Islet of Langerhans (tissue), 1 donor: ENCODE results near the gene KIAA1671.
"Not testable (repeated sequence)": the region's sequence is repeated elsewhere in the genome, so short reads cannot be mapped to it uniquely, and the experiment has no call there.

Experiments
- FAIRE-seq: peaks from one replicate; lab custom pipeline; 2011; peaks lifted over from hg19 to GRCh38; lab: Jason Lieb, UNC

KIAA1671 gene

DNA sequence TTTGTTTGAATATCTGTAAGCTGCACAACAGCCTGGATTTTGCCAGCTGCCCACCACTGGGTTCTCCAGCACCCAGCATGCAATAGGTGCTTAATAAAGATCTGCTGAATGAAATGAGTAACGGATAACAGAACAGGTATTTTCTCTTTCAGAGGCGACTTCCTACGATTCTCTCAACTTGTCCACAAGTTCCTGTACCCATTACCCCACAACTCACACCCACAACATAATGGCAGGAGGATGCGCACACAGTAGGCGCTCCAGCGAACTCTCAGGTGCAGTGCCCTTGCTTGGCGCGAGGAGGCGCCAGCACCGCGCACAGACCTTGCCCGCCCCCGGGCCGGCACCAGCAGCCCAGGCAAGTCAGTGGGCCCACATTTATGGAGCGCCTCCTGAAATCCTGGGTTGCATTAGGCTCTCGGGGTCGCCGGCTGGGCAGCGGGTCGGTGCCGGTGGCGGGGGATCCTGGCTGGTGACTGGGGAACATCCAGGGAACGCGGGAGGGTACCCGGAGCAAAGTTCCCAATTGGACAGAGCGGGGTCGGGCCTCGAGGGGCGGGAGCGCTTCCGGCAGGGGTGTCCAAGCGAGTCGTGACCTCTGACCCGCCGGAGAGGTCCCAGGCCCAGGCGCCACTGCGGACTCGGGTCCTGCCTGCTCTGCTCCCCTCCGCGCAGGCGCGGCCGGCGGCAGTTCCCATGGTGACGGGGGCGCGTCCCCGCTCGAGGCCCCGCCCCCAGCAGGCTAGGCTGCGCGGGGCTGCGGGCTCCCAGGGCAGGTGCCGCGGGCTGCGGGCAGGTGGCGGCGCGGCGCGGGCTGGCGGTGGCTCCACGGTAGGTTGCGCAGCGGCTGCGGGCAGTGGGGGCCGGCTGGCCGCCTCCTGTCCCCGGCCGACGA, at the start of gene KIAA1671:
KIAA1671 (plus strand) TSS at position 775 of the 895 bp plus-strand sequence. CDS start 75,284 bp downstream, outside the sequence.
- no peak for FAIRE-seq

DNA sequence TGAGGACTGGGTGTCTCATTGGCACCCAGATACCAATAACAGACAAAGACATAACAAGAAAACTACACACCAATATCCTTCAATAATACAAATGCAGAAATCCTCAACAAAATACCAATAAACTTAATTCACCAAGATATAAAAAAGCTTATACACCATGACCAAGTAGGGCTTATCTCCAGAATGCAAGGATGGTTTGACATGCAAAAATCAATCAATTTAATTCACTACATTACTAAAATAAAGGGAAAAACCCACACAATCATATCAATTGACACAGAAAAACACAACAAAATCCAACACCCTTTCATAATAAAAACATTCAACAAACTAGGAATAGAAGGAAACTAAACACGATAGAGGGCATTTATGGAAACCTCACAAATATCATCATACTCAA, 46.6 kb upstream of the KIAA1671 start:
- no peak for FAIRE-seq

DNA sequence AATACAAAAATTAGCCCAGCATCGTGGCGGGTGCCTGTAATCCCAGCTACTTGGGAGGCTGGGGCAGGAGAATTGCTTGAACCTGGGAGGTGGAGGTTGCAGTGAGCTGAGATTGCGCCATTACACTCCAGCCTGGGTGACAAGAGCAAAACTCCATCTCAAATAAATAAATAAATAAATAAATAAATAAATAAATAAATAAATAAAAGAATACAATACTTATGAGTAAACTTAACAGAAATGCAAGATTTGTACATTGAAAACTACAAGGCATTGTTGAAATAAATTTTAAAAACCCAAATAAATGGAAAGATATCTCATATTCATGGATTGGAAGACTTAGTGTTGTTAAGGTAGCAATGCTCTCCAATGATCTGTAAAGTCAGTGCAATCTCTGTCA, 45.4 kb upstream of the KIAA1671 start:
- FAIRE-seq: not testable (repeated sequence)

DNA sequence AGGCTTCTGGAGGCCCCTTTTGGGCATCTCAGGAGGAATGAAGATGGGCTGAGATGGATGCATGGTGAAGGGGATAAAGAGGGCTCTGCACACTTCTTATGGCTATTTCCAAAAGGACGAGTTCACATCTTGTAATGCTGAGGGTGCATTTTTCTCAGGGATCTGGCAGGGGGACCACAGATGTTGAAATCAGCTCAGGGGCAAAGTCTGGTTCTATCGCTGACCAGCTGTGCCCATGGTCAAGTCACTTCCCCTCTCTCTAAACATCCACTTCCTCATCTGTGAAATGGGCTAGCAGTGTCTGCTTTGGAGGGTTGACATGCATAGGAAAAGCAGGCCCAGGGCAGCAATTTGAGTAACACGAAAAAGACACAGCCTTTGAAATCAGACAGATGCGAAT, 32.5 kb upstream of the KIAA1671 start:
- FAIRE-seq: no peak

DNA sequence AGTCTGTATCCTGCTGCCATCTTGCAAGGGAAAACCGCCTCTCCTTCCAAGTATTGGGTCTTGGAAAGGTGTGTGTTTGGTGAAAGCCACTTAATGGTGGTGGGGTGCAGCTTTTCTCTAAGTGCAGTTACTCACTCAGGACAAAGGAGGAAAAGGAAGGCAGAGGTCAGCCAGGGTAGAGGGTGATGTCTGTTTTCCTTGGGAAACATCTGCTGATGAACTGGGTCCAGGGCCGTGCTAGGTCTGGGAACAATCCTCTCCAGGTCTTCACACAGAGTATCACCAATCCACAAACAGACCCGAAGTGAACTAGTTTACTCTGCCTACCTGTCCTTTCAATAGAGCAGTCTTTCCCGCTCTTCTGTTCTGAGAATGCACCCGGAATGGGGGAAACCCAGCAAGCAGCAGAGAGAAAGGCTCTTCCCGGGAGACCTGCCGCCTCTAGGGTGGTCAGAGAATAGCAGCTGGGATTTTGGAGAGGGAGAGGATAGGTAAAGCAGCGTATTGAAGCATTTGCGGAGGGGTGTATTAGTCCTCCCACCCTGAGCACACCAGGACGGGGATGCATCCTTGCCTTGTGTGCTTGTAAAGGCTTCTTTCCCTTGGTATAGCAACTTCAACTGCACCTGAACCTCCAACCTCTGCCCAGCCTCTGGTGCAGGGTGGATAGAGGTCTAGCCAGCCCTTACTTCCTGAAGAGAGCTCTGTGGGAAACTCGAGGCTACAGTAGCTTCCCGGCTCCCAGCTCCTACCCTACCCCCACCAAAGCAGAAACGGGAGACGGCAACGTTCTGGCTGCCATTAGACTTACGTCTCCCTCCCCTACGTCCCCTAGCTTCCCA, 26.7 kb upstream of the KIAA1671 start:
- FAIRE-seq: no peak

DNA sequence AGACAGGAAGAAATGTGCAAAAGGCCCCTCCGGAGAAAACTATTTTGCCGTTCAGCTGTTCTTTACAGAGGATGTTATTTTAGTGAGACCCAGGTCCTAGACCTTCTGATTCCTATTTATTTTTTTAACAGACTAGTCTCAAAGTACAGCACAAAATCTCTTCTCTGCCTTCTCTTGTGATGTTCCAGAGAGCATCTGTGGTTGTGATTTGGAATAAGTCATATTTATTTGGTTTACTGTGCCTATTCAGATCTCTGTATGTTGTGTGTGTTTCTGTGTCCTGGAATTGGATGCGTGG, 26.1 kb upstream of the KIAA1671 start:
- FAIRE-seq: no peak

DNA sequence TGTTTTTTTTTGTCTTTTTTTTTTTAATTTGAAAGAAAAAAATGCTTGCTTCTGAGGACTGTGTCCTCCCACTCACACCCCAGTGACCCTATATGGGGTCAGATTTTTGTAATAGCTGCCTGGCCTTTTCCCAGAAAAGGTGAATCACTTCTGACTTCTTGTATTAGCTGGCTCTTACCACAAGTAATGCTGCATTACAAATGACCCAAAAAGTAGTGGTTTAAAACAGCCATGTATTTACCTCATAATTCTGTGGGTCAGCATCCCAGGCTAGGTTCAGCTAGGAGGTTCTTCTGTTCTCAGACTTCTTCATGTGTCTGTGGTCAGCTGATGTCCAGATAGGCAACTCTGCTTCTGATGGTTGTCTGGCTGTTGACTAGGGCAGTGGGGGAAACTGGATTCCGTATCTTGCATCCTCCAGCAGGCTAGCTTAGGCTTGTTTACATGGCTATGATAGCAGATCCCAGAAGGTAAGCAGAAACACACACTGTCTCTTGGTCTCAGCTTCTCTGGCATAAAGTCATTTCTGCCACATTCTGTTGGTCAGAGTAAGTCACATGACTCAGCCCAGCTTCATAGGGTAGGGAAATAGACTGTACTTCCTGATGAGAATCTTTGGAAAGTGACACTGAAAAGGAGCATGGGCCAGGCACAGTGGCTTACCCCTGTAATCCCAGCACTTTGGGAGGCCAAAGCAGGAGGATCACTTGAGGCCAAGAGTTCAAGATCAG, 25.5 kb upstream of the KIAA1671 start:
- FAIRE-seq: no peak

DNA sequence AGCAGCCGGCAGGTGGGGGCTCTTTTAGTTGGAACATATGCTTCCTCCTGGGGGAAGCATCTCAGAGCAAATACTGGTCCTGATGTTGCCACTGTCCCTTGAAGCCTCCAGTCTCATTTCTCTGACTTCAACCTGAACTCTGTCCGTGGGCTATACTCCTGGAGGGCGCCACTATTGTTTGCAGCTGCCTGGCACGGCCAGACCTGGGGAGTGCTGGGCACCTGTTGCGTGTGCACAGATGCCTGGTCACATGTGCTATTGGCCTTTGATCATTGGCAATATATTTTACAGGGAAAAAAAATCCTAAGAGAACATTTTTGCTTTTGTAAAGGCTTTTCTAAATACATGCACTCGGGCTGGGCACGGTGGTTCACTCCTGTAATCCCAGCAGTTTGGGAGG, 24.2 kb upstream of the KIAA1671 start:
- FAIRE-seq: no peak

DNA sequence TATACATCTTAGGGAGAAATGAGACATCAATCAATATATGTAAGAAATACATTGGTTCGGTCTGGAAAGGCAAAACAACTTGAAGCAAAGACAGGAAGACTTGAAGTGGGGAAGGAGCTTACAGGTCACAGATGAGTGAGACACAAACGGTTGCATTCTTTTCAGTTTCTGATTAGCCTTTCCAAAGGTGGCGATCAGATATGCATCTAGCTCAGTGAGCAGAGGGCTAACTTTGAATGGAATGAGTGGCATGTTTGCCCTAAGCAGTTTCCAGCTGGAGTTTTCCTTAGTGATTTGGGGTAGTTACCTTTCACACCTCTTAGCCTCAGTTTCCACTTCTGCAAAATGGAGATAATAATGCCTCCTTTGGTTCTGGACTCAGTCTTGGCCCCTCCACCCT, 21.8 kb upstream of the KIAA1671 start:
- no peak for FAIRE-seq

DNA sequence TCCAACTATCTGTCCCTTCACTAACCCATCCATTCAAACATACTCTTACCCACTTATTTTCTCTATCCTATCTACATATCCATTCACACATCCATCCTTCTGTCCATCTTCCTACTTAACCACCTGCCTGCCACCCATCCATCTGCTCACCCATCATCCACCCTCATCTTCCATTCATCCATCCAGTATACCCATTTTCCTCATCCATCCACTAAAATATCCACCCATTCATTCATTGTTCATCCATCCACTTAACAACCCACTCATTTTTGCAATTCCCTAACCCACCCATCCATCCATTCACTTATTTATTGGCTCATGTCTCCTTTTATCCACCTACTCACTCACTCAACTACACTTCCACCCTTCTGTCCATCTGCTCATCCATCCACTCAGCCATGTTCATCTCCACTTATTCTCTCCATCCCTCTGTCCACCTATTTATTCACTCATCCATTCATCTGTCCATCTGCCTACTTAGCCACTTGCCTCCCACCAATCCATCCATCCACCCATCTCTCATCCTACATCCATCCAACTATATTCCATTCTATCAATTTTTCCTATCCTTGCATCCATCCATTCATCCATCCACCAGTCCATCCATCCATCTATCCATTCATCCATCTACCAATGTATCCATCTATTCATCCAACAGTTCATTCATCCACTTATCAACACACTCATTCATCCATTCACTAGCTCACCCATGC, 16.6 kb upstream of the KIAA1671 start:
- no peak for FAIRE-seq

DNA sequence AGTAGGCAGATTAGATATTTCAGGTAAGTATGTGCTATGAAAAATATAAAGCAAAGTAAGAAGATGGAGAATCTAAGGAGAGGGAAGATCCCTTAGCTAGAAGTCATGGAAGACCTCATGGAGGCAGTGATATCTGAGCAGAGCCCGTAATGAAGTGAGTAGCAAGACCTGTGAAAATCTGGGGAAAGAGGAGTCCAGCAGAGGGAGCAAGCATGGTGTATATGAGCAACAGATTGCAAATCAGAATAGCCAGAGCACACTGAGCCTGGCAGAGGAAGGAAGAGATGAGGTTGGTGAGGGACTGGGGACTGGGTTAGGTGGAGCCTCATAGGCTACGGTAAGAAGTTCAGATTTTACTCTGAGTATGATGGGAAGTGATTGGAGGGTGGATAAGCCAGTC, 15.4 kb upstream of the KIAA1671 start:
- FAIRE-seq: no peak

DNA sequence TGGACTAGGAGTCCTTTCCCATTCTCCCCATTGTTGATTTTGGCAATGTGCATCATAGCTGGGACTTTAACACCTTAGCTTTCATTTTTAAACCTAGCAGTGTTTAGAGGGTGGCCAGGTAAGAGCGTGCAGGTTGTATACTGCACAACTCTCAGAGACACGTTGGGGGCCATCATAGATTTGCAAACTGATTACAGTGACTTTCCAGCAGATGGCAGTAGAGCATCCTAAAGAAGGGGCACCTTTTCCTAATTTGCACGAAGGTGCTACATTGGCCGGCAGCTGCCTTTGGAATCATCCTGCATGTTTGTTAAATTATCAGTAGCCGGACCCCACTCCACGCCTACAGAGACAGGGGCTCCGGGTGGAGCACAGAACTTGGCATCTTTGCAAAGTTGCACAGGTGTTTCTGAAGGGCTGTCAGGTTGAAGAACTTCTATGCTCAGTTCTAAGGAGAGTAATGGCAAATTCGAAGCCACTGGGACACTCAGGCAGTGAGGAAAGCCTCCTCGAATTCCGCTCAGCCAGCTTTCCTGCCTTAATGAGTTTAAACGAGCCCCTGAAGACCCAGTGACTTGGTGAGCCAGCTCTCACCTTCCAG, 13.7 kb upstream of the KIAA1671 start:
- no peak for FAIRE-seq

DNA sequence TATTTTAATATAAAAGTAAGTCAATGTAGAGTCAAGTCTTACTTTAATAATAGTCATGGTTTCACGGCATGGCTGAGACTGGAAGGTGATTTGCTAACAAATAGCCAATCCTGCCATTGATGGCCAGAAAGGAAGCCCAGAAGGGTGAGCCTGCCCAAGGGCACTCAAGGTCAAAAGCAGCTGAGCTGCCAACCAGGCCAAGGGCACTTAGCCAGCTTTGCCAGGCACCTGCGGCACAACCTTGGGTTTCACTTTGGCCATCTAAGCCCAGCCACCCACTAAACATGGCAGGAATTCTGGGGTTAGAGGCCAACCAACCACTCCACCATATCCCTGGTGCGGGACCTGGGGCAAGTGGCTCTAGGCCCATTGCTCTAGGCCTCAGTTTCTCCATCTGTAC, 10.2 kb upstream of the KIAA1671 start:
- no peak for FAIRE-seq

DNA sequence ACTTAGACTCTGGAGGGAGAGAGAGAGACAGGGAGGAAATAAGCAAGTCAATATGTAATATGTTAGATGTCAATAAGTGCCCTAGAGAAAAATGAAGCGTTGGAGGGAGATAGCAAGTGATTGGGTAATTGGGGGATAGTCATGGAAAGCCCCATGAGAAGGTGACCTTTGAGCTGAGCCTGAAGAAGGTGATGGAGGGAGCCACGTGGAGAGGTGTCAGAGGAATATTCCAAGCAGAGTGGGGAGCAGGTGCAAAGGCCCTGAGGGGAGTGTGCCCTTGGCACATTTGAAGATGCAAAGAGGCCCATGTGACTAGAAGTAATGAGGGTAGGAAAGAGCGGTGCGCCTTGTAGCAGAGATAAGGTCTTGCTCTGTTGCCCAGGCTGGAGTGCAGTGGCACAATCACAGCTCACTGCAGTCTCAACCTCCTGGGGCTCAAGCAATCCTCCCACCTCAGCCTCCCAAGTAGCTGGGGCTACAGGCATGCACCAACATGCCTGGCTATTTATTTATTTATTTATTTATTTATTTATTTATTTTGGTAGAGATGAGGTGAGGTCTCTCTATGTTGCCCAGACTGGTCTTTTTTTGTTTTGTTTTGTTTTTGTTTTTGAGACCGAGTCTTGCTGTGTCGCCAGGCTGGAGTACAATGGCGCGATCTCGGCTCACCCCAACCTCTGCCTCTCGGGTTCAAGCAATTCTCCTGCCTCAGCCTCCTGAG, 8.1 kb upstream of the KIAA1671 start:
- FAIRE-seq: no peak

DNA sequence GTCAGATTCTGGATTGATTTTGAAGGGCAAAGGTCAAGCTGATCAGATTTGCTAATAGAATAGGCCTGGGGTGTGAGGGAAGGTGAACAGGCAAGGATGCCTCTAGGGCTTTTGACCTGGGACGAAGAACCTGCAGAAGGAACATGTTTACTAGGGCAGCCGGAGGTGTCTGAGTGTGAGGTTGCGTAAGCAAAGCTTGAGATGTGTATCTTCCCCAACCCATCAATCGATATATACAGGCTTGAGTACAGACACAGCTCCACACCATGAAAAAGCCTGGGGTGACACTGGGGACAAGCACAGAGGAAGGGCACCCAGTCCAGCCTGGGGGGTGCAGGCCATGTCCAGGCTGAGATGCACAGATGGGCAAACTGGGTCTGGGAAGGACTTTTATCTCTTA, 7.1 kb upstream of the KIAA1671 start:
- FAIRE-seq: no peak

DNA sequence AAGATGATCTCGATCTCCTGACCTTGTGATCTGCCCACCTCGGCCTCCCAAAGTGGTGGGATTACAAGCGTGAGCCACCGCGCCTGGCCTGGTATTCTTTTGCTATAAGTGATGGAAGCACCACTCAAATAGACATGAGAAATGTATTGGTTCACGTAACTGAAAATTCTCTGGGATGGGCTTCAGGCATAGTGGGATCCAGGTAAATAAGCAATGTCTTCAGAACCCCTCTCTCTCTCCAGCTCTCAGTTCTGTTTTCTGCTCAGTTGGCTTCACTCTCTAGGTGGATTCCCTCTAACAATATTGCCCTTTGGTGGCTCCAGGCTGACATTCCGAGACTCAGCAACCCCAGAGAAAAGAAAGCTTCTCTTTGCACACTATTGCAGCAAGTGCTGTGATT, 5.1 kb upstream of the KIAA1671 start:
- FAIRE-seq: no peak

DNA sequence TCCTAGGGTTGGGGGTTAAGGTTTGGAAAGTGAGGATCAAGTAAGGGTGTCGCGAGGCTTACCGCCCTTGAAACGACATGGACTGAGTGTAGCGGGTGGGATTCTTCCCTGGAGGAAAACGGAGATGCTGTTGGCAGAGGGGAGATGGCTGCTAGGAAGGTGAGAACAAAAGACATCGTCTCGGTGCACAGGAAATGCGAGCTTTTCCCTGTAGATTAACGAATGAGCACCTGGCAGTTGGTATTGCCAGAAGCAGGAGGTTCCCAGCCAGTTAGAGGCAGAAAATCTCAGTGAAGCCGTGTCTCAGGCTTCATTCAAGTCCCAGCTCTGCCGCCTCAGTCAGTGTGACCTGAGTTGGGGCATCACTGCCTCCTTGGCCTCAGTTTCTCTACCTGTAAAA, 4.6 kb upstream of the KIAA1671 start:
- no peak for FAIRE-seq

DNA sequence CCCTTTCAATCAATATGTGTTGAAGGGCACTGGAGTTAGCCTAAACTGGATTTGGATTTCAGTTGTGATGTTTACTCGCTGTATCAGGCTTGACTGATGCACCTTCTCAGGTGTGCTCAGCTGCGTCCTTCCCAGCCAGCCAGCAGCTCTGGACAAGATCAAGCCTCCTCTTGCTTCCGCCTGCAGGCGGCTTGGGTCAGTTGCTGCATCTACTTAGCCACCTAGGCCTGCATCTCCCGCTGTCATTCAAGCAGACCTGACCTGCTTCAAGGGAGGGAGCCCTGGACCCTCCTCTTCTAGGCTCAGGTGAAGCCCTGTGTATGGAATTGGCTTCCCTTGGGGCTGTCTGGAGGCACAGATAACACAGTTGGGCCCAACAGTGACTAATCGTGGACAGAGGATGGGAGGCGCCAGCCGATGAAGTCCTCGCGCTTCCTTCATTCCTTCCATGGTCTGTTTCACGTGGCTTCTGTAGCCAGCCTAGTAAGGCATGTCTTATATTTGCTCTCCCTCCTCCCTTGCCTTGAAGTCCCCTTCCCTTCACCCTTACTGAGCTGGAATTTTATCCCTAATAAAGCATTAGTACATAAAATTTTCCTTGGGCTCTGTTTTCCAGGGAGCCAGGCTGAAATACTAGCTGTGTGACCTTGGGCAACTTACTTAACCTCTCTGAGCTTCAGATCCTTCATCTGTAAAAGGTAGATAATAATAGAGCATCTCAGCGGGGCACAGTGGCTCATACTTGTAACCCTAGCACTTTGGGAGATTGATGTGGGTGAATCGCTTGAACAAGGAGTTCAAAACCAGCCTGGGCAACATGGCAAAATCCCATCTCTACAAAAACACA, 3.9 kb upstream of the KIAA1671 start:
- no peak for FAIRE-seq

DNA sequence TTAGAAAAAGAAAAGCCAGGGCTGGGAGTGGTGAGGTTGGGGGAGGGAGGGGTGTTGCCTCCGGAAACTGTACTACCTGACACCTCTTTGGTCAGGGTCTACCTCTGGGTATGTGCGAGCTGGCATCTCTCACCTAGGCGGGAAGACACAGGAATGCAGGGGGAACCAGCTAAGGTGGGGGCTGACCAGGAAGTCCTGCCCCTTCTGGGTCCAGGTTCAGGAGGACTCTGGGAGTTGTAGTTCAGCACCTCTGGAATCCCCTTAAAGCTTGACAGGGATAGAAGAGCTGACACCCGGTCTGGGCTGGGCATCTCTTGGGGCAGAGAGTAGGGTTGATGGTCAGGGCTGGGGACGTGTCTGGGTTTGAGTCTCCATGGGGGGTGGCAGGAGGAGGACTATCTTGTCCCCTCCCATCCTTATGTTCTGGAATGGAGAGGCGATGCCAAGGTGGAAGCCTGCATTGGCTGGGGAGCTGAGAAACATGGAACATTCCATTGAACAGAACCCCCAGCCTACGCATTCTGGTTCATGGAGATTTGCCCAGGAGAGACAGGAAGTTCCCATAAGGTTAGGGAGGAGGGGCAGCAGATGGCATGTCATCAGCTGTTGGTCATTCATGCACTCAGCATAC, 2.1 kb upstream of the KIAA1671 start:
- no peak for FAIRE-seq
